Measurements from ENCODE around the gene CELF2. TPM values are rescaled to one million over a fixed set of nuclear protein-coding genes. Genes with fewer than 3 reads are reported as not detected.

Gene CELF2
- total RNA-seq, 2 donors from 2014 or later = 63.2 to 69.4 TPM

GRCh38 chr10:11005725-11006427 lies 11.8 kb upstream of the CELF2 start:
- H3K27me3 ChIP-seq = no peaks in the 10 kb centered on the region
- DNase-seq (ENCODE audit: low spot score) = no peak
- H3K27ac ChIP-seq = no peak overlapping the region
- H3K4me3 ChIP-seq = no peak overlapping the region
- H3K36me3 ChIP-seq = no peaks in the 10 kb centered on the region
- H3K9me3 ChIP-seq = no peaks in the 10 kb centered on the region
- TF ChIP-seq, protein P1, sequence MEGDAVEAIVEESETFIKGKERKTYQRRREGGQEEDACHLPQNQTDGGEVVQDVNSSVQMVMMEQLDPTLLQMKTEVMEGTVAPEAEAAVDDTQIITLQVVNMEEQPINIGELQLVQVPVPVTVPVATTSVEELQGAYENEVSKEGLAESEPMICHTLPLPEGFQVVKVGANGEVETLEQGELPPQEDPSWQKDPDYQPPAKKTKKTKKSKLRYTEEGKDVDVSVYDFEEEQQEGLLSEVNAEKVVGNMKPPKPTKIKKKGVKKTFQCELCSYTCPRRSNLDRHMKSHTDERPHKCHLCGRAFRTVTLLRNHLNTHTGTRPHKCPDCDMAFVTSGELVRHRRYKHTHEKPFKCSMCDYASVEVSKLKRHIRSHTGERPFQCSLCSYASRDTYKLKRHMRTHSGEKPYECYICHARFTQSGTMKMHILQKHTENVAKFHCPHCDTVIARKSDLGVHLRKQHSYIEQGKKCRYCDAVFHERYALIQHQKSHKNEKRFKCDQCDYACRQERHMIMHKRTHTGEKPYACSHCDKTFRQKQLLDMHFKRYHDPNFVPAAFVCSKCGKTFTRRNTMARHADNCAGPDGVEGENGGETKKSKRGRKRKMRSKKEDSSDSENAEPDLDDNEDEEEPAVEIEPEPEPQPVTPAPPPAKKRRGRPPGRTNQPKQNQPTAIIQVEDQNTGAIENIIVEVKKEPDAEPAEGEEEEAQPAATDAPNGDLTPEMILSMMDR (IDR thresholded peaks at IDR 0.05) = no peak
- no peaks in the 10 kb centered on the region for H3K4me1 ChIP-seq

DNA sequence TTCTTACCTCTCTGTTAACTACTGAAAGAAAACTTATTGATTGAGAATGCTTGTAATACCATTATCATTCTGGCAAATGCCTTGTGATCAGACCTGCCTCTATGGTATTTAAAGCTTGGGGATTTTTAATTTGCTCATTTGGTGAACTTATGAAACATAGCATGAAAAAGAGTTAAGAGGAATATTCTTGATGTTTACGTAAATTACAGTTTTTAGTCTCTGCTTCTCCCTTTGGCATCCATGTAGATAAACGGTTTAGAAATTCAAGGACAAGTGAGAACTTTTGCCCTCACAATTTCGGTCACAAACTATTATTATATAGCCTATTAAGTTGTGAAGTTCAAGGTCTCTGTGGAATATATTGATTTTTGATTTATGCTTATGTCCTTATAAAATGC lies 11.2 kb upstream of the CELF2 start:
- no peak overlapping the region for H3K4me3 ChIP-seq
- no peaks in the 10 kb centered on the region for H3K9me3 ChIP-seq
- H3K27me3 ChIP-seq = no peaks in the 10 kb centered on the region
- H3K27ac ChIP-seq = no peak overlapping the region
- H3K36me3 ChIP-seq = no peaks in the 10 kb centered on the region
- TF ChIP-seq, protein P1 (IDR thresholded peaks at IDR 0.05) = no peak
- no peak for DNase-seq (ENCODE audit: low spot score)
- H3K4me1 ChIP-seq = no peaks in the 10 kb centered on the region

DNA sequence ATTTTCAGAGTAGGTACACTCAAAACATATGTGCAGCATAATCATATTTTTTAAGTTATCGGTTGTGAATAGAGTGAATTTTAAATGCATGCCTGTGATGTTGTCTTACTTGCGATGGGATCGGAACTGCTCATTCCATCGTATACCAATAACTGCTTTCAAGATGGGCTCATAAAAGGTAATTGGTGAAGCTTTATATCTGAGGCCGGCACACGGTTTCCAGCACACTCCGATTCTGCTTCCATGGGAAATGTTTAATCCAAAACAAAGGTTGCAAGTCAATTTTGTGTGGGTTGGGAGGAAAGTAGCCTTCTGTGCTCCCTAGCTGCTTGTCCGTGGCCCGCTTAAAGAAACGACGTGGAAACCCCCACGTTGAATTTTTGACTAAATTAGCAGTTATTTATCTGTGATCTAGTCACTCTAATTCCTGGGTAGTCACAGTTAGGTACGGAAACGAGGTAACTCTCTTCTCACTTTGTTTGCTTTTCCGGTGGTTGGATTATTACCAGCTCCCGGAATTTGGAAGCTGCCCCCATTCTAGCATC lies 10.1 kb upstream of the CELF2 start:
- no peaks in the 10 kb centered on the region for H3K27me3 ChIP-seq
- H3K36me3 ChIP-seq = no peaks in the 10 kb centered on the region
- TF ChIP-seq, protein P1 (IDR thresholded peaks at IDR 0.05) = no peak
- DNase-seq (ENCODE audit: low spot score) = no peak
- H3K9me3 ChIP-seq = no peaks in the 10 kb centered on the region
- H3K4me3 ChIP-seq = no peak overlapping the region
- H3K27ac ChIP-seq = no peak overlapping the region
- peaks cover 0 to 6% of the 10 kb centered on the region in 2 donors for H3K4me1 ChIP-seq

- TF ChIP-seq, protein P1 (IDR thresholded peaks at IDR 0.05) = no peak
- Histone ChIP-seq H3K27ac (peak overlapping the region in 1 of 2 donors; percentile 27), H3K36me3 (no peaks in the 10 kb centered on the region), H3K4me3 (no peak overlapping the region), H3K27me3 (no peaks in the 10 kb centered on the region), H3K9me3 (no peaks in the 10 kb centered on the region), H3K4me1 (peaks cover 0 to 28% of the 10 kb centered on the region in 2 donors)
- no peak for DNase-seq (ENCODE audit: low spot score)
These were observed 8.0 kb upstream of the CELF2 start for GRCh38 chr10:11009471-11010308.

GRCh38 chr10:11010582-11010981 lies 7.1 kb upstream of the CELF2 start:
- Histone ChIP-seq H3K36me3 (no peaks in the 10 kb centered on the region), H3K4me1 (peaks cover 0 to 35% of the 10 kb centered on the region in 2 donors), H3K27ac (no peak overlapping the region), H3K27me3 (no peaks in the 10 kb centered on the region), H3K4me3 (no peak overlapping the region), H3K9me3 (no peaks in the 10 kb centered on the region)
- no peak for DNase-seq (ENCODE audit: low spot score)
- TF ChIP-seq, protein P1 (IDR thresholded peaks at IDR 0.05) = no peak
